Gastroesophageal sphincter (tissue), 3 donors: ENCODE results near the gene SLC39A11.

Experiments used
- CTCF ChIP-seq, 4 experiments: fragments of 200-600 bp in 2 of 4; fragments of 450-650 bp in 2 of 4; sonication (generic) in 1 of 4; IDR thresholded peaks; one replicate each; pipeline ENCODE4 v1.5.1; 2017 to 2019; ENCODE audit warnings: antibody characterized with exemption in 4 of 4, mild to moderate bottlenecking in 2 of 4, moderate library complexity in 2 of 4
- POLR2A ChIP-seq, 2 donors: fragments of 450-650 bp; IDR thresholded peaks; one replicate each; pipeline ENCODE4 v1.6.1; 2017; ENCODE audit warnings: antibody characterized with exemption in 2 of 2, mild to moderate bottlenecking in 2 of 2, moderate library complexity in 1 of 2

- TF ChIP-seq CTCF (IDR thresholded peaks at IDR 0.05) (no peak), POLR2A (IDR thresholded peaks at IDR 0.05) (no peak)
These were observed 46.2 kb upstream of the SLC39A11 start for GRCh38 chr17:73138541-73139138.
